HFFc6 (cell line): ENCODE data around the gene GLT8D1. TPM values are rescaled to one million over a fixed set of nuclear protein-coding genes. Genes with fewer than 3 reads are reported as not detected.

ENCODE experiments used
- DNase-seq: peaks from one replicate; pipeline ENCODE4 v3.0.0-alpha.2; 2018
- H3K27ac Mint-ChIP-seq: 2 replicates; pipeline ENCODE4 v1.8.0; 2020; ENCODE audit warnings: mild to moderate bottlenecking, mixed read lengths
- H3K27me3 Mint-ChIP-seq: 2 replicates; pipeline ENCODE4 v1.8.0; 2021; ENCODE audit warnings: mild to moderate bottlenecking, moderate library complexity, mixed read lengths; ENCODE audit not compliant: insufficient read depth
- H3K36me3 Mint-ChIP-seq: 2 replicates; pipeline ENCODE4 v1.8.0; 2021; ENCODE audit warnings: low read depth, mixed read lengths
- H3K4me1 Mint-ChIP-seq: 2 replicates; pipeline ENCODE4 v1.8.0; 2020; ENCODE audit warnings: low read depth, mixed read lengths
- H3K4me3 Mint-ChIP-seq: 2 replicates; pipeline ENCODE4 v1.8.0; 2020; ENCODE audit warnings: mild to moderate bottlenecking, moderate library complexity, mixed read lengths
- H3K9me3 Mint-ChIP-seq: 2 replicates; pipeline ENCODE4 v1.8.0; 2020; ENCODE audit warnings: mild to moderate bottlenecking, mixed read lengths
- CTCF ChIP-seq: fragments of 200-600 bp; sonication (generic); IDR thresholded peaks from 2 replicates; pipeline ENCODE4 v1.5.0; 2021; ENCODE audit warnings: antibody characterized with exemption, mild to moderate bottlenecking
- total RNA-seq, 6 experiments: library from RNA; stranded (reverse); fragmentation: NEBNext Ultra II Directional; extraction: Animal tissue kit (Norgen Biotek cat#: 25700); gene quantifications; 2 replicates in 1 of 6; 3 replicates in 5 of 6; pipeline ENCODE4 v1.2.3, GENCODE V29; 2021

GLT8D1 gene
- total RNA-seq, 6 experiments from 2014 or later, result 72.6 to 90.9 (median 88.5) TPM

- Mint-ChIP-seq H3K27me3 (no peaks in the 10 kb centered on the region; the same call in 1 of the 2 replicates), H3K9me3 (no peaks in the 10 kb centered on the region), H3K4me1 (peaks cover 20% of the 10 kb centered on the region), H3K27ac (0 out of 2 replicates have a peak overlapping the region, but pooled peaks have one; percentile 3), H3K36me3 (peaks cover 49% of the 10 kb centered on the region), H3K4me3 (no peak overlapping the region)
- DNase-seq, result no peak
- TF ChIP-seq CTCF, result no peak
Observed at GRCh38 chr3:52645549-52645948, 60.0 kb downstream of the GLT8D1 start.

Other genes starting within 250 kb of the GLT8D1 start
- gene STAB1, start 210.5 kb downstream of the GLT8D1 start, total RNA-seq, result not detected
- gene NT5DC2, start 171.9 kb downstream of the GLT8D1 start, total RNA-seq, result 100 to 1,000 TPM; 156 to 198 (median 183) TPM
- 10 to 100 TPM; 22.2 to 38.4 (median 28.3) TPM for gene UQCC5, start 169.2 kb downstream of the GLT8D1 start, total RNA-seq
- gene PBRM1, start 19.9 kb downstream of the GLT8D1 start, total RNA-seq, result 10 to 100 TPM; 44.1 to 64.2 (median 56.0) TPM
- gene GNL3, start 19.8 kb downstream of the GLT8D1 start, total RNA-seq, result 10 to 100 TPM; 77.1 to 87.9 (median 80.9) TPM
- 100 to 1,000 TPM; 179 to 209 (median 193) TPM for gene SPCS1, start 315 bp upstream of the GLT8D1 start, total RNA-seq
- gene NEK4, start 65.1 kb upstream of the GLT8D1 start, total RNA-seq, result 10 to 100 TPM; 19.9 to 25.0 (median 21.7) TPM
- not detected for gene ITIH1, start 71.8 kb upstream of the GLT8D1 start, total RNA-seq
- gene ITIH3, start 89.0 kb upstream of the GLT8D1 start, total RNA-seq, result 1 to 10 TPM in 1 of 6 experiments, under 1 TPM in 5; 0.59 to 1.3 (median 0.70) TPM
- 1 to 10 TPM in 2 of 6 experiments, under 1 TPM in 4; 0.55 to 2.4 (median 0.79) TPM for gene ITIH4, start 124.9 kb upstream of the GLT8D1 start, total RNA-seq
- gene MUSTN1, start 129.2 kb upstream of the GLT8D1 start, total RNA-seq, result under 1 TPM in 1 of 6 experiments, not detected in 5; 0.39 TPM
- 10 to 100 TPM; 18.4 to 25.6 (median 21.7) TPM for gene STIMATE, start 191.8 kb upstream of the GLT8D1 start, total RNA-seq